Mesodermal cell (in vitro differentiated cells): ENCODE measurements around the gene ANKFY1.

Experiments
- H3K27ac ChIP-seq: 2 replicates; pipeline ENCODE4 v1.7.0; 2013; ENCODE audit warnings: mild to moderate bottlenecking, low read depth, low read length, moderate library complexity; ENCODE audit not compliant: severe bottlenecking
- H3K36me3 ChIP-seq: 2 replicates; pipeline ENCODE4 v1.7.1; 2013; ENCODE audit warnings: mild to moderate bottlenecking, low read length, moderate library complexity; ENCODE audit not compliant: control insufficient read depth, insufficient read depth
- H3K4me1 ChIP-seq: one replicate; pipeline ENCODE4 v1.7.1; 2013; ENCODE audit warnings: mild to moderate bottlenecking, low read length; ENCODE audit not compliant: insufficient read depth, control insufficient read depth, poor library complexity, severe bottlenecking
- H3K4me3 ChIP-seq: 2 replicates; pipeline ENCODE4 v1.7.0; 2013; ENCODE audit warnings: low read length, control low read depth, mild to moderate bottlenecking; ENCODE audit not compliant: insufficient read depth, poor library complexity, severe bottlenecking; ENCODE audit errors: extremely low read depth
- H3K9me3 ChIP-seq: 2 replicates; pipeline ENCODE4 v1.7.1; 2013; ENCODE audit warnings: mild to moderate bottlenecking, low read length, moderate library complexity; ENCODE audit not compliant: control insufficient read depth
- WGBS, 2 experiments: methylation state at CpG; one replicate each; pipeline ENCODE4 v1.1.5; 2013; ENCODE audit warnings: missing lambda C conversion rate in 2 of 2; ENCODE audit not compliant: insufficient coverage in 2 of 2; 5-methylcytosine and 5-hydroxymethylcytosine counted together

ANKFY1 gene

GRCh38 chr17:4124999-4125398 is 138.8 kb downstream of the ANKFY1 start:
- Histone ChIP-seq H3K9me3 (no peaks in the 10 kb centered on the region), H3K27ac (no peak overlapping the region), H3K36me3 (peaks cover 43% of the 10 kb centered on the region), H3K4me1 (no peaks in the 10 kb centered on the region), H3K4me3 (no peak overlapping the region)
- WGBS, 2 experiments = 43 to 56% methylated on average over 2 of the region's 2 CpGs

GRCh38 chr17:4120332-4120731 is 143.4 kb downstream of the ANKFY1 start:
- Histone ChIP-seq H3K4me3 (no peak overlapping the region), H3K36me3 (peaks cover 78% of the 10 kb centered on the region), H3K9me3 (no peaks in the 10 kb centered on the region), H3K27ac (no peak overlapping the region), H3K4me1 (no peaks in the 10 kb centered on the region)
- WGBS, 2 experiments = 71 to 100% methylated on average over 1 to 2 of the region's 3 CpGs

- H3K9me3 ChIP-seq = no peaks in the 10 kb centered on the region
- H3K4me1 ChIP-seq = no peaks in the 10 kb centered on the region
- H3K27ac ChIP-seq = no peak overlapping the region
- peaks cover 84% of the 10 kb centered on the region for H3K36me3 ChIP-seq
- no peak overlapping the region for H3K4me3 ChIP-seq
- WGBS, 2 experiments = 52 to 66% methylated on average over 4 of the region's 4 CpGs
Observed at GRCh38 chr17:4119299-4119698, 144.5 kb downstream of the ANKFY1 start.

GRCh38 chr17:4118015-4118743 is 145.6 kb downstream of the ANKFY1 start:
- Histone ChIP-seq H3K27ac (no peak overlapping the region), H3K4me1 (no peaks in the 10 kb centered on the region), H3K9me3 (no peaks in the 10 kb centered on the region), H3K36me3 (peaks cover 81% of the 10 kb centered on the region), H3K4me3 (no peak overlapping the region)
- WGBS, 2 experiments = 94 to 96% methylated on average over 6 to 7 of the region's 8 CpGs

GRCh38 chr17:4116516-4116915 is 147.3 kb downstream of the ANKFY1 start:
- no peak overlapping the region for H3K27ac ChIP-seq
- no peaks in the 10 kb centered on the region for H3K9me3 ChIP-seq
- no peaks in the 10 kb centered on the region for H3K4me1 ChIP-seq
- WGBS, 2 experiments = 83 to 100% methylated on average over 1 to 4 of the region's 4 CpGs
- H3K4me3 ChIP-seq = no peak overlapping the region
- H3K36me3 ChIP-seq = peaks cover 79% of the 10 kb centered on the region
